HepG2 (cell line): ENCODE measurements around the gene PLEKHH3. TPM values are rescaled to one million over a fixed set of nuclear protein-coding genes. Genes with fewer than 3 reads are reported as not detected.

Experiments used
- AGO2 ChIP-seq: fragments of 200-400 bp; formaldehyde crosslinking; optimal IDR thresholded peaks from 2 replicates; pipeline ENCODE3; 2017; ENCODE audit warnings: mild to moderate bottlenecking, low read depth, low read length, moderate library complexity
- CENPX ChIP-seq: sonication (generic); formaldehyde crosslinking; IDR thresholded peaks from 2 replicates; pipeline ENCODE4 v1.9.0; 2021; ENCODE audit warnings: mild to moderate bottlenecking, missing genetic modification reagents, moderate library complexity
- CSRNP1 ChIP-seq: sonication (generic); formaldehyde crosslinking; IDR thresholded peaks from 2 replicates; pipeline ENCODE4 v1.8.1; 2023; ENCODE audit warnings: mild to moderate bottlenecking, missing genetic modification reagents
- KAT8 ChIP-seq: IDR thresholded peaks from 2 replicates; pipeline ENCODE4 v1.6.1; 2016; ENCODE audit warnings: missing genetic modification reagents, missing compliant biosample characterization
- MLLT10 ChIP-seq: sonication (generic); formaldehyde crosslinking; IDR thresholded peaks from 2 replicates; pipeline ENCODE4 v1.4.0; 2020; ENCODE audit warnings: missing genetic modification reagents
- NFIB ChIP-seq: sonication (generic); formaldehyde crosslinking; IDR thresholded peaks from 2 replicates; pipeline ENCODE4 v1.9.0; 2021; ENCODE audit warnings: missing genetic modification reagents, mild to moderate bottlenecking, borderline replicate concordance
- RBAK ChIP-seq: sonication (generic); formaldehyde crosslinking; IDR thresholded peaks from 2 replicates; pipeline ENCODE4 v1.5.1; 2020; ENCODE audit warnings: mild to moderate bottlenecking, missing genetic modification reagents
- XBP1 ChIP-seq: sonication (generic); formaldehyde crosslinking; IDR thresholded peaks from 2 replicates; pipeline ENCODE4 v1.5.0; 2020; ENCODE audit warnings: missing genetic modification reagents
- ZFP36L1 ChIP-seq: sonication (generic); formaldehyde crosslinking; IDR thresholded peaks from 2 replicates; pipeline ENCODE4 v1.8.0; 2022; ENCODE audit warnings: mild to moderate bottlenecking, missing genetic modification reagents, moderate library complexity
- ZNF180 ChIP-seq: sonication (generic); formaldehyde crosslinking; IDR thresholded peaks from 2 replicates; pipeline ENCODE4 v1.4.0; 2020; ENCODE audit warnings: low read depth, missing genetic modification reagents, borderline replicate concordance
- ZNF232 ChIP-seq: sonication (generic); formaldehyde crosslinking; IDR thresholded peaks from 2 replicates; pipeline ENCODE4 v1.4.0; 2020; ENCODE audit warnings: missing genetic modification reagents, borderline replicate concordance
- ZNF276 ChIP-seq: sonication (generic); formaldehyde crosslinking; IDR thresholded peaks from 2 replicates; pipeline ENCODE4 v1.4.0; 2020; ENCODE audit warnings: mild to moderate bottlenecking, low read depth, missing genetic modification reagents
- ZNF460 ChIP-seq: sonication (generic); formaldehyde crosslinking; IDR thresholded peaks from 2 replicates; pipeline ENCODE4 v1.5.1; 2020; ENCODE audit warnings: missing genetic modification reagents, mild to moderate bottlenecking, borderline replicate concordance
- ZNF577 ChIP-seq: sonication (generic); formaldehyde crosslinking; IDR thresholded peaks from 2 replicates; pipeline ENCODE4 v1.4.0; 2020; ENCODE audit warnings: mild to moderate bottlenecking, low read depth, missing genetic modification reagents, borderline replicate concordance
- ZNF746 ChIP-seq: sonication (generic); formaldehyde crosslinking; IDR thresholded peaks from 2 replicates; pipeline ENCODE4 v1.8.0; 2022; ENCODE audit warnings: mild to moderate bottlenecking, missing genetic modification reagents
- ZNF782 ChIP-seq: sonication (generic); formaldehyde crosslinking; IDR thresholded peaks from 2 replicates; pipeline ENCODE4 v1.4.0; 2020; ENCODE audit warnings: missing genetic modification reagents, mild to moderate bottlenecking, borderline replicate concordance
- ZSCAN12 ChIP-seq: sonication (generic); formaldehyde crosslinking; IDR thresholded peaks from 2 replicates; pipeline ENCODE4 v1.9.0; 2021; ENCODE audit warnings: mild to moderate bottlenecking, missing genetic modification reagents
- polyA plus RNA-seq, 8 experiments: library from polyadenylated mRNA; depleted of rRNA in 3 of 8; stranded (reverse) in 7 of 8; unstranded in 1 of 8; fragments of >200 nt; fragmentation: Illumina TruSeq in 4 of 8; extraction: Trizol in 4 of 8; gene quantifications; 2 replicates each; pipeline versions ENCODE4 v1.2.1 to v1.2.3, GENCODE V29; 2011 to 2016; ENCODE audit warnings: low read depth in 4 of 8, missing spikeins in 1 of 8, mixed read lengths in 1 of 8; ENCODE audit not compliant: insufficient read depth in 1 of 8
- total RNA-seq, 5 experiments: library from RNA; depleted of rRNA; stranded (reverse); fragments of >200 nt; fragmentation: Illumina TruSeq; extraction: Trizol; gene quantifications; 2 replicates each; pipeline ENCODE4 v1.2.3, GENCODE V29; 2016; ENCODE audit warnings: low read depth in 1 of 5
- TF ChIP-seq, protein P1 (sequence below): sonication (generic); formaldehyde crosslinking; IDR thresholded peaks from 2 replicates; pipeline ENCODE4 v1.5.0; 2020; ENCODE audit warnings: mild to moderate bottlenecking, missing genetic modification reagents, borderline replicate concordance
- TF ChIP-seq, protein P2 (sequence below): sonication (generic); formaldehyde crosslinking; conservative IDR thresholded peaks from 2 replicates; pipeline ENCODE4 v1.4.0; 2020; ENCODE audit warnings: missing genetic modification reagents

The PLEKHH3 gene
- total and polyA plus RNA-seq, 2 of the 13 experiments (the other 11 are each of a cell fraction or from before 2014, with no cell fraction given) = 6.0 to 19.9 TPM

GRCh38 chr17:42681976-42682721 is 5.4 kb upstream of the PLEKHH3 start, which contains the start of gene CNTNAP1 (continued):
- TF ChIP-seq, protein P1, sequence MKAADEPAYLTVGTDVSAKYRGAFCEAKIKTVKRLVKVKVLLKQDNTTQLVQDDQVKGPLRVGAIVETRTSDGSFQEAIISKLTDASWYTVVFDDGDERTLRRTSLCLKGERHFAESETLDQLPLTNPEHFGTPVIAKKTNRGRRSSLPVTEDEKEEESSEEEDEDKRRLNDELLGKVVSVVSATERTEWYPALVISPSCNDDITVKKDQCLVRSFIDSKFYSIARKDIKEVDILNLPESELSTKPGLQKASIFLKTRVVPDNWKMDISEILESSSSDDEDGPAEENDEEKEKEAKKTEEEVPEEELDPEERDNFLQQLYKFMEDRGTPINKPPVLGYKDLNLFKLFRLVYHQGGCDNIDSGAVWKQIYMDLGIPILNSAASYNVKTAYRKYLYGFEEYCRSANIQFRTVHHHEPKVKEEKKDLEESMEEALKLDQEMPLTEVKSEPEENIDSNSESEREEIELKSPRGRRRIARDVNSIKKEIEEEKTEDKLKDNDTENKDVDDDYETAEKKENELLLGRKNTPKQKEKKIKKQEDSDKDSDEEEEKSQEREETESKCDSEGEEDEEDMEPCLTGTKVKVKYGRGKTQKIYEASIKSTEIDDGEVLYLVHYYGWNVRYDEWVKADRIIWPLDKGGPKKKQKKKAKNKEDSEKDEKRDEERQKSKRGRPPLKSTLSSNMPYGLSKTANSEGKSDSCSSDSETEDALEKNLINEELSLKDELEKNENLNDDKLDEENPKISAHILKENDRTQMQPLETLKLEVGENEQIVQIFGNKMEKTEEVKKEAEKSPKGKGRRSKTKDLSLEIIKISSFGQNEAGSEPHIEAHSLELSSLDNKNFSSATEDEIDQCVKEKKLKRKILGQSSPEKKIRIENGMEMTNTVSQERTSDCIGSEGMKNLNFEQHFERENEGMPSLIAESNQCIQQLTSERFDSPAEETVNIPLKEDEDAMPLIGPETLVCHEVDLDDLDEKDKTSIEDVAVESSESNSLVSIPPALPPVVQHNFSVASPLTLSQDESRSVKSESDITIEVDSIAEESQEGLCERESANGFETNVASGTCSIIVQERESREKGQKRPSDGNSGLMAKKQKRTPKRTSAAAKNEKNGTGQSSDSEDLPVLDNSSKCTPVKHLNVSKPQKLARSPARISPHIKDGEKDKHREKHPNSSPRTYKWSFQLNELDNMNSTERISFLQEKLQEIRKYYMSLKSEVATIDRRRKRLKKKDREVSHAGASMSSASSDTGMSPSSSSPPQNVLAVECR (CRISPR knock-in tag) = no peak; the same call in 1 of the 2 replicates
- no peak for TF ChIP-seq RBAK (CRISPR knock-in tag)
- no peak for TF ChIP-seq ZNF577 (CRISPR knock-in tag)
- no peak for TF ChIP-seq CENPX
- no peak for TF ChIP-seq NFIB
- no peak for TF ChIP-seq XBP1
- no peak for TF ChIP-seq AGO2
- TF ChIP-seq ZSCAN12 = no peak
- TF ChIP-seq, protein P2, sequence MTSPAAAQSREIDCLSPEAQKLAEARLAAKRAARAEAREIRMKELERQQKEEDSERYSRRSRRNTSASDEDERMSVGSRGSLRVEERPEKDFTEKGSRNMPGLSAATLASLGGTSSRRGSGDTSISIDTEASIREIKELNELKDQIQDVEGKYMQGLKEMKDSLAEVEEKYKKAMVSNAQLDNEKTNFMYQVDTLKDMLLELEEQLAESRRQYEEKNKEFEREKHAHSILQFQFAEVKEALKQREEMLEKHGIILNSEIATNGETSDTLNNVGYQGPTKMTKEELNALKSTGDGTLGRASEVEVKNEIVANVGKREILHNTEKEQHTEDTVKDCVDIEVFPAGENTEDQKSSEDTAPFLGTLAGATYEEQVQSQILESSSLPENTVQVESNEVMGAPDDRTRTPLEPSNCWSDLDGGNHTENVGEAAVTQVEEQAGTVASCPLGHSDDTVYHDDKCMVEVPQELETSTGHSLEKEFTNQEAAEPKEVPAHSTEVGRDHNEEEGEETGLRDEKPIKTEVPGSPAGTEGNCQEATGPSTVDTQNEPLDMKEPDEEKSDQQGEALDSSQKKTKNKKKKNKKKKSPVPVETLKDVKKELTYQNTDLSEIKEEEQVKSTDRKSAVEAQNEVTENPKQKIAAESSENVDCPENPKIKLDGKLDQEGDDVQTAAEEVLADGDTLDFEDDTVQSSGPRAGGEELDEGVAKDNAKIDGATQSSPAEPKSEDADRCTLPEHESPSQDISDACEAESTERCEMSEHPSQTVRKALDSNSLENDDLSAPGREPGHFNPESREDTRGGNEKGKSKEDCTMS (CRISPR knock-in tag) = no peak
- no peak; the same call in 1 of the 2 replicates for TF ChIP-seq ZNF746
- TF ChIP-seq ZFP36L1 (CRISPR knock-in tag) = no peak
- no peak for TF ChIP-seq ZNF232 (CRISPR knock-in tag)
- TF ChIP-seq ZNF782 = no peak
- TF ChIP-seq ZNF460 (CRISPR knock-in tag) = no peak
- 0 out of 2 replicates have a peak, but pooled peaks have one; percentile 56 for TF ChIP-seq CSRNP1
- no peak for TF ChIP-seq MLLT10 (CRISPR knock-in tag)
- TF ChIP-seq ZNF276 (CRISPR knock-in tag) = no peak
- no peak; the same call in 1 of the 2 replicates for TF ChIP-seq KAT8 (CRISPR knock-in tag)
- TF ChIP-seq ZNF180 (CRISPR knock-in tag) = no peak
